Right hindlimb (tissue), 1 donor: Measurements from ENCODE around the gene RAB7A.

ENCODE experiments used
- DNase-seq: peaks from one replicate; pipeline ENCODE4 v3.0.0-alpha.2; 2018

RAB7A gene

GRCh38 chr3:128858167-128858566 lies 132.2 kb downstream of the RAB7A start:
- DNase-seq: no peak

GRCh38 chr3:128859630-128860029 lies 133.6 kb downstream of the RAB7A start:
- no peak for DNase-seq

GRCh38 chr3:128861491-128861890 lies 135.5 kb downstream of the RAB7A start:
- no peak for DNase-seq

GRCh38 chr3:128863560-128863959 lies 137.6 kb downstream of the RAB7A start:
- no peak for DNase-seq
